ENCODE data around the gene PTPRM.

- TF ChIP-seq, protein P1, sequence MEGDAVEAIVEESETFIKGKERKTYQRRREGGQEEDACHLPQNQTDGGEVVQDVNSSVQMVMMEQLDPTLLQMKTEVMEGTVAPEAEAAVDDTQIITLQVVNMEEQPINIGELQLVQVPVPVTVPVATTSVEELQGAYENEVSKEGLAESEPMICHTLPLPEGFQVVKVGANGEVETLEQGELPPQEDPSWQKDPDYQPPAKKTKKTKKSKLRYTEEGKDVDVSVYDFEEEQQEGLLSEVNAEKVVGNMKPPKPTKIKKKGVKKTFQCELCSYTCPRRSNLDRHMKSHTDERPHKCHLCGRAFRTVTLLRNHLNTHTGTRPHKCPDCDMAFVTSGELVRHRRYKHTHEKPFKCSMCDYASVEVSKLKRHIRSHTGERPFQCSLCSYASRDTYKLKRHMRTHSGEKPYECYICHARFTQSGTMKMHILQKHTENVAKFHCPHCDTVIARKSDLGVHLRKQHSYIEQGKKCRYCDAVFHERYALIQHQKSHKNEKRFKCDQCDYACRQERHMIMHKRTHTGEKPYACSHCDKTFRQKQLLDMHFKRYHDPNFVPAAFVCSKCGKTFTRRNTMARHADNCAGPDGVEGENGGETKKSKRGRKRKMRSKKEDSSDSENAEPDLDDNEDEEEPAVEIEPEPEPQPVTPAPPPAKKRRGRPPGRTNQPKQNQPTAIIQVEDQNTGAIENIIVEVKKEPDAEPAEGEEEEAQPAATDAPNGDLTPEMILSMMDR (IDR thresholded peaks at IDR 0.05; ENCODE audit: low read depth, low read length, poor library complexity, severe bottlenecking): no peak
- TF ChIP-seq EZH2phosphoT487 (IDR thresholded peaks at IDR 0.05; ENCODE audit: borderline replicate concordance, low read length): no peak
Observed at GRCh38 chr18:8385400-8385799, 818.3 kb downstream of the PTPRM start.
